GM19467 (cell line): ENCODE results near the gene GALNT18.

Source experiments
- ATAC-seq: cut with Tn5 transposase; IDR thresholded peaks from one replicate; pipeline ENCODE4 v1.9.1; 2021; ENCODE audit warnings: mild to moderate bottlenecking, moderate library complexity; ENCODE audit not compliant: unreplicated experiment

Gene GALNT18

GRCh38 chr11:11624926-11625325 is 3.1 kb upstream of the GALNT18 start:
- no peak for ATAC-seq

GRCh38 chr11:11624204-11624603 is 2.4 kb upstream of the GALNT18 start:
- ATAC-seq: no peak

GRCh38 chr11:11622772-11623171 is 967 bp upstream of the GALNT18 start:
- ATAC-seq: no peak

- no peak for ATAC-seq
Measured at GRCh38 chr11:11622340-11622706, 518 bp upstream of the GALNT18 start.

- no peak for ATAC-seq
Measured at GRCh38 chr11:11620921-11621572, 758 bp downstream of the GALNT18 start.

- ATAC-seq: no peak
Measured at GRCh38 chr11:11620173-11620920, 1.5 kb downstream of the GALNT18 start.

- ATAC-seq: no peak
Measured at GRCh38 chr11:11618973-11619435, 2.8 kb downstream of the GALNT18 start.

GRCh38 chr11:11615086-11615485 is 6.7 kb downstream of the GALNT18 start:
- no peak for ATAC-seq

- ATAC-seq: no peak
Measured at GRCh38 chr11:11612439-11612838, 9.4 kb downstream of the GALNT18 start.

- no peak for ATAC-seq
Measured at GRCh38 chr11:11611381-11611780, 10.4 kb downstream of the GALNT18 start.

GRCh38 chr11:11608783-11609232 is 13.0 kb downstream of the GALNT18 start:
- ATAC-seq: no peak

- ATAC-seq: no peak
Measured at GRCh38 chr11:11607772-11608171, 14.0 kb downstream of the GALNT18 start.

- no peak for ATAC-seq
Measured at GRCh38 chr11:11605821-11606450, 15.9 kb downstream of the GALNT18 start.

- no peak for ATAC-seq
Measured at GRCh38 chr11:11605181-11605580, 16.6 kb downstream of the GALNT18 start.

- ATAC-seq: no peak
Measured at GRCh38 chr11:11604370-11604990, 17.3 kb downstream of the GALNT18 start.

- ATAC-seq: no peak
Measured at GRCh38 chr11:11602011-11602410, 19.8 kb downstream of the GALNT18 start.

GRCh38 chr11:11600288-11600687 is 21.5 kb downstream of the GALNT18 start:
- no peak for ATAC-seq

- no peak for ATAC-seq
Measured at GRCh38 chr11:11598243-11598642, 23.6 kb downstream of the GALNT18 start.

GRCh38 chr11:11594162-11594561 is 27.6 kb downstream of the GALNT18 start:
- no peak for ATAC-seq

- ATAC-seq: no peak
Measured at GRCh38 chr11:11592146-11592684, 29.6 kb downstream of the GALNT18 start.

- ATAC-seq: no peak
Measured at GRCh38 chr11:11589437-11589836, 32.4 kb downstream of the GALNT18 start.
